ENCODE results near the gene REEP3. TPM values are rescaled to one million over a fixed set of nuclear protein-coding genes. Genes with fewer than 3 reads are reported as not detected.
A peak's percentile ranks its signal among the peaks of the same experiment; 100 is the strongest.
"Not testable (repeated sequence)": the region's sequence is repeated elsewhere in the genome, so short reads cannot be mapped to it uniquely, and the experiment has no call there.

REEP3 gene
- polyA plus RNA-seq, 1 donor: 49.1 TPM

- peak overlapping the region; percentile 79 for H3K27ac ChIP-seq (ENCODE audit: low read length)
- WGBS (ENCODE audit: insufficient coverage, low lambda C conversion rate): no CpG with 5 or more reads among the region's 5 CpGs
Observed at GRCh38 chr10:63637901-63638327, 116.7 kb downstream of the REEP3 start.

GRCh38 chr10:63641366-63641765 lies 120.2 kb downstream of the REEP3 start:
- Histone ChIP-seq H3K4me1 (ENCODE audit: control insufficient read depth, insufficient read depth, low read length) (peaks cover 3% of the 10 kb centered on the region), H3K4me3 (ENCODE audit: low read length) (no peak overlapping the region), H3K9me3 (ENCODE audit: control insufficient read depth, low read depth, low read length) (no peaks in the 10 kb centered on the region), H3K27ac (ENCODE audit: low read length) (no peak overlapping the region), H3K36me3 (ENCODE audit: control insufficient read depth, insufficient read depth, low read length) (no peaks in the 10 kb centered on the region), H3K27me3 (ENCODE audit: control insufficient read depth, insufficient read depth, low read length) (no peaks in the 10 kb centered on the region)
- DNase-seq: no peak

More at GRCh38 chr10:63637901-63638327, 116.7 kb downstream of the REEP3 start:
- no peaks in the 10 kb centered on the region for H3K36me3 ChIP-seq (ENCODE audit: control insufficient read depth, insufficient read depth, low read length)
- DNase-seq: peak; percentile 36 to 83
- no peaks in the 10 kb centered on the region for H3K27me3 ChIP-seq (ENCODE audit: control insufficient read depth, insufficient read depth, low read length)
- H3K9me3 ChIP-seq (ENCODE audit: control insufficient read depth, low read depth, low read length): no peaks in the 10 kb centered on the region
- peaks cover 3% of the 10 kb centered on the region for H3K4me1 ChIP-seq (ENCODE audit: control insufficient read depth, insufficient read depth, low read length)
- H3K4me3 ChIP-seq (ENCODE audit: low read length): no peak overlapping the region

- H3K9me3 ChIP-seq (ENCODE audit: control insufficient read depth, low read depth, low read length): no peaks in the 10 kb centered on the region
- no CpG with 5 or more reads among the region's 5 CpGs for WGBS (ENCODE audit: insufficient coverage, low lambda C conversion rate)
- DNase-seq: no peak
- H3K4me3 ChIP-seq (ENCODE audit: low read length): no peak overlapping the region
- H3K4me1 ChIP-seq (ENCODE audit: control insufficient read depth, insufficient read depth, low read length): peaks cover 3% of the 10 kb centered on the region
- no peaks in the 10 kb centered on the region for H3K27me3 ChIP-seq (ENCODE audit: control insufficient read depth, insufficient read depth, low read length)
- H3K36me3 ChIP-seq (ENCODE audit: control insufficient read depth, insufficient read depth, low read length): no peaks in the 10 kb centered on the region
- no peak overlapping the region for H3K27ac ChIP-seq (ENCODE audit: low read length)
Observed at GRCh38 chr10:63641799-63642198, 120.6 kb downstream of the REEP3 start.

- Histone ChIP-seq H3K27me3 (ENCODE audit: control insufficient read depth, insufficient read depth, low read length) (no peaks in the 10 kb centered on the region), H3K4me1 (ENCODE audit: control insufficient read depth, insufficient read depth, low read length) (no peaks in the 10 kb centered on the region), H3K36me3 (ENCODE audit: control insufficient read depth, insufficient read depth, low read length) (no peaks in the 10 kb centered on the region), H3K27ac (ENCODE audit: low read length) (no peak overlapping the region), H3K4me3 (ENCODE audit: low read length) (no peak overlapping the region), H3K9me3 (ENCODE audit: control insufficient read depth, low read depth, low read length) (no peaks in the 10 kb centered on the region)
- DNase-seq: no peak
- WGBS (ENCODE audit: insufficient coverage, low lambda C conversion rate): no CpG with 5 or more reads among the region's 5 CpGs
Observed at GRCh38 chr10:63642808-63643207, 121.6 kb downstream of the REEP3 start.

GRCh38 chr10:63644418-63645142 lies 123.4 kb downstream of the REEP3 start:
- H3K9me3 ChIP-seq (ENCODE audit: control insufficient read depth, low read depth, low read length): no peaks in the 10 kb centered on the region
- WGBS (ENCODE audit: insufficient coverage, low lambda C conversion rate): 37% methylated on average over 2 of the region's 4 CpGs
- H3K4me3 ChIP-seq (ENCODE audit: low read length): no peak overlapping the region
- DNase-seq: no peak
- no peaks in the 10 kb centered on the region for H3K27me3 ChIP-seq (ENCODE audit: control insufficient read depth, insufficient read depth, low read length)
- no peaks in the 10 kb centered on the region for H3K36me3 ChIP-seq (ENCODE audit: control insufficient read depth, insufficient read depth, low read length)
- no peak overlapping the region for H3K27ac ChIP-seq (ENCODE audit: low read length)
- H3K4me1 ChIP-seq (ENCODE audit: control insufficient read depth, insufficient read depth, low read length): no peaks in the 10 kb centered on the region

GRCh38 chr10:63645195-63645594 lies 124.0 kb downstream of the REEP3 start:
- no peak overlapping the region for H3K4me3 ChIP-seq (ENCODE audit: low read length)
- H3K4me1 ChIP-seq (ENCODE audit: control insufficient read depth, insufficient read depth, low read length): no peaks in the 10 kb centered on the region
- H3K27me3 ChIP-seq (ENCODE audit: control insufficient read depth, insufficient read depth, low read length): no peaks in the 10 kb centered on the region
- no CpG with 5 or more reads among the region's 2 CpGs for WGBS (ENCODE audit: insufficient coverage, low lambda C conversion rate)
- DNase-seq: no peak
- no peak overlapping the region for H3K27ac ChIP-seq (ENCODE audit: low read length)
- no peaks in the 10 kb centered on the region for H3K9me3 ChIP-seq (ENCODE audit: control insufficient read depth, low read depth, low read length)
- H3K36me3 ChIP-seq (ENCODE audit: control insufficient read depth, insufficient read depth, low read length): no peaks in the 10 kb centered on the region

- WGBS (ENCODE audit: insufficient coverage, low lambda C conversion rate): no CpG with 5 or more reads among the region's 2 CpGs
- DNase-seq: no peak
- Histone ChIP-seq H3K27ac (ENCODE audit: low read length) (no peak overlapping the region), H3K4me1 (ENCODE audit: control insufficient read depth, insufficient read depth, low read length) (no peaks in the 10 kb centered on the region), H3K4me3 (ENCODE audit: low read length) (no peak overlapping the region), H3K36me3 (ENCODE audit: control insufficient read depth, insufficient read depth, low read length) (no peaks in the 10 kb centered on the region), H3K27me3 (ENCODE audit: control insufficient read depth, insufficient read depth, low read length) (no peaks in the 10 kb centered on the region), H3K9me3 (ENCODE audit: control insufficient read depth, low read depth, low read length) (no peaks in the 10 kb centered on the region)
Observed at GRCh38 chr10:63646491-63646890, 125.3 kb downstream of the REEP3 start.

- WGBS (ENCODE audit: insufficient coverage, low lambda C conversion rate): no CpG with 5 or more reads among the region's 5 CpGs
- no peak for DNase-seq
Observed at GRCh38 chr10:63651864-63652263, 130.7 kb downstream of the REEP3 start.

GRCh38 chr10:63653747-63654146 lies 132.5 kb downstream of the REEP3 start:
- no peak overlapping the region for H3K4me3 ChIP-seq (ENCODE audit: low read length)

More at GRCh38 chr10:63651864-63652263, 130.7 kb downstream of the REEP3 start:
- Histone ChIP-seq H3K4me1 (ENCODE audit: control insufficient read depth, insufficient read depth, low read length) (no peaks in the 10 kb centered on the region), H3K36me3 (ENCODE audit: control insufficient read depth, insufficient read depth, low read length) (no peaks in the 10 kb centered on the region), H3K9me3 (ENCODE audit: control insufficient read depth, low read depth, low read length) (no peaks in the 10 kb centered on the region), H3K4me3 (ENCODE audit: low read length) (no peak overlapping the region), H3K27ac (ENCODE audit: low read length) (no peak overlapping the region), H3K27me3 (ENCODE audit: control insufficient read depth, insufficient read depth, low read length) (no peaks in the 10 kb centered on the region)

GRCh38 chr10:63657761-63658160 lies 136.6 kb downstream of the REEP3 start:
- Histone ChIP-seq H3K4me1 (ENCODE audit: control insufficient read depth, insufficient read depth, low read length) (no peaks in the 10 kb centered on the region), H3K36me3 (ENCODE audit: control insufficient read depth, insufficient read depth, low read length) (no peaks in the 10 kb centered on the region), H3K4me3 (ENCODE audit: low read length) (no peak overlapping the region), H3K9me3 (ENCODE audit: control insufficient read depth, low read depth, low read length) (no peaks in the 10 kb centered on the region), H3K27ac (ENCODE audit: low read length) (no peak overlapping the region), H3K27me3 (ENCODE audit: control insufficient read depth, insufficient read depth, low read length) (no peaks in the 10 kb centered on the region)
- 83% methylated on average over 1 of the region's 4 CpGs for WGBS (ENCODE audit: insufficient coverage, low lambda C conversion rate)
- no peak for DNase-seq

More at GRCh38 chr10:63653747-63654146, 132.5 kb downstream of the REEP3 start:
- no peak for DNase-seq
- Histone ChIP-seq H3K4me1 (ENCODE audit: control insufficient read depth, insufficient read depth, low read length) (no peaks in the 10 kb centered on the region), H3K36me3 (ENCODE audit: control insufficient read depth, insufficient read depth, low read length) (no peaks in the 10 kb centered on the region), H3K27me3 (ENCODE audit: control insufficient read depth, insufficient read depth, low read length) (no peaks in the 10 kb centered on the region), H3K9me3 (ENCODE audit: control insufficient read depth, low read depth, low read length) (no peaks in the 10 kb centered on the region), H3K27ac (ENCODE audit: low read length) (no peak overlapping the region)
- WGBS (ENCODE audit: insufficient coverage, low lambda C conversion rate): no CpG with 5 or more reads among the region's 1 CpG

- H3K4me1 ChIP-seq (ENCODE audit: control insufficient read depth, insufficient read depth, low read length); H3K9me3 ChIP-seq (ENCODE audit: control insufficient read depth, low read depth, low read length); H3K27me3 ChIP-seq (ENCODE audit: control insufficient read depth, insufficient read depth, low read length); H3K27ac ChIP-seq (ENCODE audit: low read length); H3K4me3 ChIP-seq (ENCODE audit: low read length); H3K36me3 ChIP-seq (ENCODE audit: control insufficient read depth, insufficient read depth, low read length); DNase-seq: not testable (repeated sequence)
- WGBS (ENCODE audit: insufficient coverage, low lambda C conversion rate): no CpG with 5 or more reads among the region's 8 CpGs
Observed at GRCh38 chr10:63660941-63661340, 139.7 kb downstream of the REEP3 start.
